Activated CD8-positive, alpha-beta memory T cell treated with anti-CD3 and anti-CD28 coated beads for 48 hours (primary cell): Measurements from ENCODE around the gene GFPT2.

Source experiments
- DNase-seq, 3 experiments: peaks; one replicate each; pipeline ENCODE4 v3.0.0-alpha.2; 2020; ENCODE audit warnings: low read depth in 2 of 3, low spot score in 2 of 3

GFPT2 gene

GRCh38 chr5:180353048-180353979 lies at the start of gene GFPT2:
Gene GFPT2, minus strand, starts transcription at chr5:180353336. Its CDS starts 119 bp downstream, at chr5:180353217.
- DNase-seq: peak; percentile 23 to 57 (median 55)

DNA sequence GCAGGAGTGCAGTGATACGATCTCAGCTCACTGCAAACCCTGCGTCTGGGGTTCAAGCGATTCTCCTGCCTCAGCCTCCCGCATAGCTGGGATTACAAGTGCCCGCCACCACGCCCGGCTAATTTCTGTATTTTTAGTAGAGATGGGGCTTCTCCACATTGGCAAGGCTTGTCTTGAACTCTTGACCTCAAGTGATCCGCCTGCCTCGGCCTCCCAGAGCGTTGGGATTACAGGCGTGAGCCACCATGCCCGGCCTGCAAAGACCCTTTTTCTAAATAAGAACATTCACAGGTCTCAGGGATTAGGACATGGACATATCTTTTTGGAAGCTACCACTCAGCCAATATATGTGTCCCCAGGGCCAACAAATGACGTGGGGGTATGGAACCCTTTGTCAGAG lies 49.6 kb upstream of the GFPT2 start:
- no peak for DNase-seq

DNA sequence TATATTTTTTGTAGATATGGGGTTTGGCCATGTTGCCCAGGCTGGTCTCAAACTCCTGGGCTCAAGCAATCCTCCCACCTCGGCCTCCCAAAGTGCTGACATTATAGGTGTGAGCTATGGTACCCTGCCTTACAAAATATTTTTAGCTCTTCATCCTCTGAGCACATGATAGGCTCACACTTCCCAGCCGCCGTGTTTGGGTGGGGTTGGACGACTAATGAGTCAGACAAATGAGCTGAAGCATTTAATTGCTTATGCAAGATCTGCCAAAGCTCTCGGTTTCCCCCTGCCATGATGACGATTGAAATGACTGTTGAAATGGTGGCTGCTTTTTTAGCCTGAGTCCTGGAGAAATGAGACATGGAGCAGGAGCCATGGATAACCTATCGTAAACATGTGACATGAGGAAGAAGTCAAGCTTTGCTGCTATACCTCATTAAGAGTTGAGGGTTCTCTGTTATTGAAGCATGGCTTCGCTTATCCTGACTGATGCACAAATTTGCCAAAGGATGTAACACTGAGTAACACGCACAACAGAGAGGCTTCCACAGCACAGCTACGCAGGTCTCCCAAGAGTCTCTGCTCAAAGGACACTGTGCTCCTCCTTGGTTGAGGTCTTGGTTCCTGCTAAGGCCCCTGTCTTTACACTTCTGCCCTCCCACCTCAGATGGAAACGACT lies 48.2 kb upstream of the GFPT2 start:
- no peak for DNase-seq

DNA sequence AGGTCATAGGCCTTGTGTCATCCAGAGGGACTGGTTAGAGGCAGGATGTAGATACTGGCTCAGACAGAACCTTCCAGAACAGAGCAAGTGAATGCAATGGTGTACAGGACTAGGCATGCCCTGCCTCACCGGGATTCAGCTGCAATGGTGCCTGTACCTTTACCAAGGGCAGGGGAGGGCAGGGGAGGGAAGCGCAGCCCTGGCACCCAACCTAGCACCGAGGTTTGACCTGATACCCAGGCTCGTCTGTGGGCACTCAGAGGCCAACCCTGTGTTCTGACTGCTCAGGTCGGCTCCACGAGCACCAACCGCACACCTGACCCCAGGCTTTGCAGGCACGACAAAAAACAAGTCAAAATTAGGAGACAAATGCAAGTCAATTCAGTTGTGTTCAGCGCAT lies 47.3 kb upstream of the GFPT2 start:
- DNase-seq: no peak

DNA sequence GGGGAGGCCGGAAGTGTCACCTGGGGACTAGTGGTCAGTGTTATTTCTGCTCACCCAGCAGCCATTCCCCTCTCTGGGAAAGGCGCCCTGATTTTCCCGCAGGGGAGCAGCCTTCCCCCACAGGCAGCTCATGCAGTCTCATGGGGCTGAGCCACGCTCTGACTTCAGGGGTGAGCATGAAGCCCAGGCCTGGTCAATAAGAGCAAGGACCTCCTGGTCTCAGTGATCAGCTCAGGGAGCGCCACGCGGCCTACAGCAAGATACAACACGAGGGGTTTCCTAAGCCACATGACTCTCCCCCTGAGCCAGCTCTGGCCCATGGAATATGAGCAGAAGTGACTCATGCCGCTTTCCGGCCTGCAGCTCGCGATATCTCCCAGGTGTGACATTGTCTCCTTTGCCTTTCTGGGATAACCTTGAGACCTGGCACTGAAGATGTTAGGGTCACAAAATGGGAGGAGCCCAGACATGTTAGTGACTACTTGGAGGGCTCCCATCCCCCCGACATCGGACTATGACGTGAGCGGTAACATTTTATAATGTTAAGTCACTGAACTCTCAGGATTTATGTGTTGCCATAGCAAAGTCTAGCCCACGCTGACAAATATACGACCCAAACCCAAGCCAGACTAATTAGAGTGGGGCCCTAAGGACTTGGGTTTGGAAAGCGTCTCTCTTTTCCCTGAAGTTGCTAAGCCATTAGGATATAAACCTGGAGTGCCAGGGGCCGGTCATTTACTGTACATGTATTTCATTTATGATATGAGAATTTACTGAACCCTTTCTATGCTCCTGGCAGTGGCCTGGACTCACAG lies 46.5 kb upstream of the GFPT2 start:
- no peak for DNase-seq

DNA sequence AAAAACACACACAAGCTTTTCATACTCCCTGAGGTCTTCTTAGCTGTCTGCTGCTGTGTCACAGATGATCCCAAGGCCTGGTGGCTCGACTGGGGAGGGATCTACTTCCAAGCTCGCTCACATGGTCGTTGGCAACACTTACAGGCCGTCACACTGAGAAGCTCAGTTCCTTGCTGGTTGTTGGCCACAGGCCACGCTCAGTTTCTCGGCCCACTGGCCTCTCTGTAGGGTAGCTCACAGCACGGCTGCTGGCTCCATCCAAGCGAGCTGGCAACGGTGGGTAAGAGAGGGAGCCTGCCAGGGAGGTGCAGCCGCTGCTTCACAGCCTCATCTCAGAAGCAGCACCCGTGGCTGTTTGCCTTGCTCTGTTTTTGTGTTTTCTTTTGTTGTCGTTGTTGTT lies 43.8 kb upstream of the GFPT2 start:
- no peak for DNase-seq

GRCh38 chr5:180395540-180396274 lies 42.6 kb upstream of the GFPT2 start:
- DNase-seq: no peak

GRCh38 chr5:180394031-180394636 lies 41.0 kb upstream of the GFPT2 start:
- no peak for DNase-seq

- no peak for DNase-seq
Measured at GRCh38 chr5:180391276-180391675, 38.1 kb upstream of the GFPT2 start.

- no peak for DNase-seq
Measured at GRCh38 chr5:180390441-180391190, 37.5 kb upstream of the GFPT2 start.

GRCh38 chr5:180389252-180390101 lies 36.3 kb upstream of the GFPT2 start:
- no peak for DNase-seq

DNA sequence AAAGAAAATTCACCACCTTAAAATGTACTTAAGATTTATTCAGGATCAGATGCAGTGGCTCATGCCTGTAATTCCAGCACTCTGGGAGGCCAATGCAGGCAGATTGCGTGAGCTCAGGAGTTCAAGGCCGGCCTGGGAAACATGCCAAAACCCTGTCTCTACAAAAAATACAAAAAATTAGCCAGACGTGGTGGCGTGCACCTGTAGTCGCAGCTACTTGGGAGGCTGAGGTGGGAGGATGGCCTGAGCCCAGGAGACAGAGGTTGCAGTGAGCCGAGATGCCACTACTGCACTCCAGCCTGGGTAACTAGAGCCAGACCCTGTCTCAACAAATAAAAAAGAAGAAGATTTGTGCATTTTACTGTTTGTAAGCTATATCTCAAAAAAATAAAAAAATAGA lies 34.7 kb upstream of the GFPT2 start:
- DNase-seq: no peak

GRCh38 chr5:180382926-180383325 lies 29.8 kb upstream of the GFPT2 start:
- DNase-seq: no peak

DNA sequence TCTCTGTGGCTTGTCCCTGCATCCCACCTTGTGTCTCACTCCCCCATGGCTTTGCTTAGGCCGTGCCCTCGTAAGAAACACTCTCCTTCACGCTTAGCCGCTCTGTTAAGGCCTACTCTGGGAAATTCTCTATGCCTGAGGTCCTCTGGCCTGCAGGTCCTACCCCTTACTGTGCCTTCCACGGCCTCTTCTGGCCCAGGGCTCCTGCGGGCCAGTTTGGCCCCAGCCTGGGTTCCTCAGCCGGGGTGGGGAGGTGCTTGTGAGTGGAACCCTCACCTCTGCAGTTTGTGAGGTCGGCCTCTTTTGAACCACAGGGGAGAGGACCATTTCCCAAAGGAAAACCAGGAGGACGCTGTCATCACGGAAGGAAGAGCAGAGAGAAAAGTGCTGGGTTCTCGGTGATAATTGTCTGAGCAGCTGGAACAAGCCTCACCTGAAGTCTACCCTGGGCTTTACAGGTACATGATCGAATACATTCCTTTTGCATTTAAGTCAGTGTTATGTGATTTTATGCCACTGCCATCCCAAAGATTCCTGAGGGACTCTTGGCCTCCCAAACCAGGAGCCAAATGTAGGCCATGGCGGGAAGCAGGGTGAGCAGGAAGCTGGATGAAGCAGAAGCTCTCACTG lies 28.8 kb upstream of the GFPT2 start:
- no peak for DNase-seq

DNA sequence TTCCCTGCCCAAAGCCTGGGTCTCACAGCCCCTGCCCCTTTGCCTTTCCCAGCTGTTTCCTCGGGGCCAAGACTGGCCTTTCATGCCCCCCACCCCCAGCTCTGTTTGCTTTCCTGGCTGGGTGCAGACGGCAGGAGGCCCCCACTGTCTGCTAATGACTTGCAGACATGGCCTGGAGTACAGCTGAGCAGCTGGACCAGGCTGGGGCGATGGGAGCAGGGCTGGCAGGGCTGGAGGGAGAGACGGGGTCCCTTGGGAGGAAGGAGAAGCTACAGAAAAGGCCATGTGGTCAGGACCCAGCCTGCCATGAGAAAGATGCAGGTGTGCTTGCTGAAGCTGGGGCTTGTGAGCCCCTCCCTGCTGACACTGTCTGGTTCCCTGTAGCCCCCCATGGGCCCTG lies 28.3 kb upstream of the GFPT2 start:
- DNase-seq: no peak

- DNase-seq: no peak
Measured at GRCh38 chr5:180380856-180381255, 27.7 kb upstream of the GFPT2 start.

DNA sequence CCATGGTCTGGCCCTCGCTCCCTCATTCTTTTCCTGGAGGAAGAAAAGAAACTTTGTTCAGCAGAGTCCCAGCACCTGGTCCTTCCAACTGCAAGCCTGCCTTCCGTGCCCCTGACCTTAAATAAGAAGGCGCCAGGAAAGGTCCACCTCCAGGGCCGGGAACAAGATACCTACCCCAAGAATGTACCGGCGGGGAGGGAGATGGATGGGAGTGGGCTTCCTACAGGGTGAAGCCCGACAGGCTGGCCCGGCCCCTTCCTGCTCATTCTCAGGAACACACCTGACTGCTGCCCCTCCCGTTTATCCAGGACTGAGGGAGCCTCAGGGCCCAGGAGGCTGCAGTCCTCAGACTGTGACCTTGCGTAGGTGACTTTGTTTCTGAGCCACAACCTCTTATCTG lies 27.3 kb upstream of the GFPT2 start:
- DNase-seq: no peak

GRCh38 chr5:180379355-180380070 lies 26.4 kb upstream of the GFPT2 start:
- DNase-seq: no peak
